Tibial nerve (tissue), 4 donors: ENCODE results near the gene PKLR. TPM values are rescaled to one million over a fixed set of nuclear protein-coding genes. Genes with fewer than 3 reads are reported as not detected.

Experiments
- DNase-seq, 2 donors: peaks; one replicate each; pipeline ENCODE4 v3.0.0-alpha.2; 2019; ENCODE audit warnings: low spot score in 2 of 2
- H3K27ac ChIP-seq, 4 donors: fragments of 200-600 bp; sonication (generic) in 3 of 4; one replicate each; pipeline ENCODE4 v1.5.1; 2017 to 2019; ENCODE audit warnings: mild to moderate bottlenecking in 1 of 4
- H3K27me3 ChIP-seq, 2 donors: fragments of 200-600 bp; sonication (generic) in 1 of 2; one replicate each; pipeline versions ENCODE4 v1.5.1 to v1.6.0; 2017 to 2019
- H3K36me3 ChIP-seq, 3 donors: fragments of 200-600 bp; sonication (generic); one replicate each; pipeline ENCODE4 v1.5.1; 2018 to 2019
- H3K4me1 ChIP-seq, 4 donors: fragments of 200-600 bp; sonication (generic) in 3 of 4; one replicate each; pipeline ENCODE4 v1.5.1; 2017 to 2019
- H3K4me3 ChIP-seq, 4 donors: fragments of 200-600 bp; sonication (generic) in 3 of 4; one replicate each; pipeline ENCODE4 v1.5.1; 2017 to 2019; ENCODE audit warnings: mild to moderate bottlenecking in 1 of 4, moderate library complexity in 1 of 4
- H3K9me3 ChIP-seq, 4 donors: fragments of 200-600 bp; sonication (generic) in 3 of 4; one replicate each; pipeline ENCODE4 v1.5.1; 2017 to 2019
- EP300 ChIP-seq, 2 donors: sonication (generic); formaldehyde crosslinking; IDR thresholded peaks; one replicate each; pipeline ENCODE4 v1.6.1; 2017; ENCODE audit warnings: antibody characterized with exemption in 2 of 2, mild to moderate bottlenecking in 1 of 2
- POLR2A ChIP-seq, 2 donors: fragments of 450-650 bp; IDR thresholded peaks; one replicate each; pipeline ENCODE4 v1.6.1; 2017; ENCODE audit warnings: antibody characterized with exemption in 2 of 2, mild to moderate bottlenecking in 2 of 2, moderate library complexity in 2 of 2
- WGBS, 2 donors: methylation state at CpG; one replicate each; pipeline ENCODE4 v1.1.5; 2018; 5-methylcytosine and 5-hydroxymethylcytosine counted together
- total RNA-seq, 4 donors: library from RNA; depleted of rRNA; stranded (reverse); fragments of >200 nt; gene quantifications; one replicate each; pipeline ENCODE4 v1.1.0, GENCODE V29; 2016
- TF ChIP-seq, protein P1 (sequence below), 5 experiments: fragments of 200-600 bp in 3 of 5; fragments of 450-650 bp in 2 of 5; sonication (generic) in 3 of 5; IDR thresholded peaks; one replicate each; pipeline ENCODE4 v1.5.1; 2016 to 2019; ENCODE audit warnings: antibody characterized with exemption in 5 of 5, mild to moderate bottlenecking in 3 of 5, moderate library complexity in 2 of 5

Gene PKLR
- total RNA-seq, 4 donors from 2014 or later: 0.20 to 0.66 (median 0.21) TPM; not detected in 1

DNA sequence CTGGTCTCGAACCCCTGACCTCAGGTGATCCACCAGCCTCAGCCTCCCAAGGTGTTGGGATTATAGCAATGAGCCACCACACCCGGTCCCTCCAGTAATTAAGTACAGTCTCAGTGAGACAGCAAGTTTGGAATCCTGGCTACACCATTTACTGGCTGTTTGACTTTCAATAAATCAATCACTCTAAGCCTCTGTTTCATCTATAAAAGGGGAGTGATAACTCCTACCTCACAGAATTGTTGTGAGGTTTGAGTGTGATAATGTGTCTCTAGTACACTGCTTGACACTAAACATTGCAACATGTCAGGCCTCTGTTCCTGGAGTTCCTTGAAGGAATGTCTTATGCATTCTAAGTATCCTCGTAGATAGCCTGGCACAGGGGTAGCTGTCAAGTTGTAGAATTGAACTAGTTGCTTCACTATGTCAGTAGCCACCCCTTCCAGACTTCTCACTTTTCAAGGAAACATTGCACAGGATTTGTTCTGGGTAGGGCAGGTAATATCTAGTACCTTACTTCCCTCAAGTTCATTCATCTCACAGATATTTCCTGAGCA, 58.4 kb downstream of the PKLR start:
- DNase-seq: no peak
- no peaks in the 10 kb centered on the region for H3K9me3 ChIP-seq
- WGBS, 2 donors: 71 to 85% methylated on average over 3 of the region's 3 CpGs
- peaks cover 0 to 31% (median 2%) of the 10 kb centered on the region in 3 donors for H3K36me3 ChIP-seq
- TF ChIP-seq, protein P1, sequence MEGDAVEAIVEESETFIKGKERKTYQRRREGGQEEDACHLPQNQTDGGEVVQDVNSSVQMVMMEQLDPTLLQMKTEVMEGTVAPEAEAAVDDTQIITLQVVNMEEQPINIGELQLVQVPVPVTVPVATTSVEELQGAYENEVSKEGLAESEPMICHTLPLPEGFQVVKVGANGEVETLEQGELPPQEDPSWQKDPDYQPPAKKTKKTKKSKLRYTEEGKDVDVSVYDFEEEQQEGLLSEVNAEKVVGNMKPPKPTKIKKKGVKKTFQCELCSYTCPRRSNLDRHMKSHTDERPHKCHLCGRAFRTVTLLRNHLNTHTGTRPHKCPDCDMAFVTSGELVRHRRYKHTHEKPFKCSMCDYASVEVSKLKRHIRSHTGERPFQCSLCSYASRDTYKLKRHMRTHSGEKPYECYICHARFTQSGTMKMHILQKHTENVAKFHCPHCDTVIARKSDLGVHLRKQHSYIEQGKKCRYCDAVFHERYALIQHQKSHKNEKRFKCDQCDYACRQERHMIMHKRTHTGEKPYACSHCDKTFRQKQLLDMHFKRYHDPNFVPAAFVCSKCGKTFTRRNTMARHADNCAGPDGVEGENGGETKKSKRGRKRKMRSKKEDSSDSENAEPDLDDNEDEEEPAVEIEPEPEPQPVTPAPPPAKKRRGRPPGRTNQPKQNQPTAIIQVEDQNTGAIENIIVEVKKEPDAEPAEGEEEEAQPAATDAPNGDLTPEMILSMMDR (IDR thresholded peaks at IDR 0.05): no peak
- TF ChIP-seq EP300 (IDR thresholded peaks at IDR 0.05) (no peak), POLR2A (IDR thresholded peaks at IDR 0.05) (no peak)
- peak overlapping the region; percentile 89 to 93 (median 90) for H3K27ac ChIP-seq
- peak overlapping the region in 3 of 4 donors; percentile 49 to 70 (median 49) for H3K4me3 ChIP-seq
- H3K27me3 ChIP-seq: no peaks in the 10 kb centered on the region
- H3K4me1 ChIP-seq: peaks cover 0 to 44% (median 18%) of the 10 kb centered on the region in 4 donors

DNA sequence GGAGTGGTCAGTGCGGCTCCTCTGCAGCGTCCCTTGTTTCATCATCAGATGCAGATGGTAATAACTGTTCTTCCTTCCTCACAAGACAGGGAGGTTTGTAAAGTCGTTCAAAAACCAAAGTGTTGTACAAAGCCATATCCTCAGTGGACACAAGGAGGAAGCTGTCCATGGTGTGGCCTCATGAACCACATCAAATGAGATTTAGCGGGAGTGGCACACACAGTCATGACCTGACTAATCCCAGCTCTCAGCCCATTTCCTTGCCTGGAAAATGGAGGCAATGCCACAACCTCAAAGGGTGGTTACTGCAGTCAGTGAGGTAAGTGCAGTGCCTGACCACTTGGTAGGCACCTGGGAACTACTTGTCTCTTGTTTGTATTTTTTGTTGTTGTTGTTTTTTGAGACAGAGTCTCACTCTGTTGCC, 59.4 kb downstream of the PKLR start:
- peaks cover 0 to 31% (median 4%) of the 10 kb centered on the region in 3 donors for H3K36me3 ChIP-seq
- TF ChIP-seq, protein P1 (IDR thresholded peaks at IDR 0.05): peak in 1 of 5 experiments; percentile 16
- TF ChIP-seq EP300 (IDR thresholded peaks at IDR 0.05) (no peak), POLR2A (IDR thresholded peaks at IDR 0.05) (no peak)

DNA sequence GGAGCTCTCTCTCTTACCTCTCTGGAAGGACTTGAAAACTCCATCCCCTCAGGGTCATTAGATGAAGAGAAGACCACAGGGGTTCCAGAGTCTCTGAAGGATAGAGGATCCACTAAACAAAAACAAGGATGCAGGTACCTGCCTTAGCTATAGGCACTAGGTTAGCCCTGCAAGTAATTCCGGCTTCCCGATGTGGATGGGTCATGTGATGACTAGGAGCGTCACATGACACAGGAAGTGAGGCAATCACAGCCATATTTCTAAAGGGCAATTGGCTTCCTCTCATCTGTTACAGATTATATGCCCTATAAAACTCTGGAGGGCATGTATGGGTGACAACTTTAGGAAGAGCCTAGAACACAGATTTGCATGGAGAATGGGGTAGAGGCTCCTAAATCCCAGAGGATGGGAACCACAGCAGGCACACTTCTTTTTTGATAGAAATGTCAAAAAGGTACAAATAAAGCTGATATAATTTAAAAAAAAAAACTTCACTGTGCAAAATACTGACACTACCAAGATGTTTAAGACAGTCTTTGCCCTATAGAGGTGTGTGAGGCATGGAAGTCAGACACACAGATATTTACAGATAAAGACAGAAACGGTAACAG, 60.1 kb downstream of the PKLR start:
- Histone ChIP-seq H3K27ac (peak overlapping the region in 3 of 4 donors; percentile 22 to 64 (median 32)), H3K4me1 (peaks cover 0 to 44% (median 18%) of the 10 kb centered on the region in 4 donors), H3K27me3 (no peaks in the 10 kb centered on the region), H3K9me3 (no peaks in the 10 kb centered on the region), H3K36me3 (peaks cover 0 to 34% (median 4%) of the 10 kb centered on the region in 3 donors), H3K4me3 (peak overlapping the region in 2 of 4 donors; percentile 37 to 49)
- WGBS, 2 donors: 14 to 18% methylated on average over 4 of the region's 4 CpGs
- peak; percentile 65 to 86 for DNase-seq
- TF ChIP-seq EP300 (IDR thresholded peaks at IDR 0.05): peak; percentile 49 to 77
- no peak for TF ChIP-seq POLR2A (IDR thresholded peaks at IDR 0.05)

More for the DNA sequence above, 59.4 kb downstream of the PKLR start:
- H3K27me3 ChIP-seq: no peaks in the 10 kb centered on the region
- H3K4me3 ChIP-seq: no peak overlapping the region
- H3K27ac ChIP-seq: peak overlapping the region in 2 of 4 donors; percentile 32 to 38
- peaks cover 0 to 44% (median 18%) of the 10 kb centered on the region in 4 donors for H3K4me1 ChIP-seq
- H3K9me3 ChIP-seq: no peaks in the 10 kb centered on the region
- DNase-seq: no peak
- 52 to 71% methylated on average over 4 of the region's 4 CpGs for WGBS, 2 donors

Other genes starting within 250 kb of the PKLR start
- gene EFNA4, start 237.7 kb downstream of the PKLR start, total RNA-seq: 1 to 10 TPM in 3 of 4 donors, under 1 TPM in 1; 0.87 to 4.2 (median 1.8) TPM
- 1 to 10 TPM in 2 of 4 donors, under 1 TPM in 1, not detected in 1; 0.63 to 1.2 (median 1.2) TPM for gene EFNA3, start 222.6 kb downstream of the PKLR start, total RNA-seq
- 10 to 100 TPM; 27.4 to 41.4 (median 34.0) TPM for gene EFNA1, start 173.6 kb downstream of the PKLR start, total RNA-seq
- 10 to 100 TPM in 3 of 4 donors, 1 to 10 TPM in 1; 5.7 to 33.9 (median 14.9) TPM for gene SLC50A1, start 165.6 kb downstream of the PKLR start, total RNA-seq
- gene DPM3, start 160.9 kb downstream of the PKLR start, total RNA-seq: 100 to 1,000 TPM in 2 of 4 donors, 10 to 100 TPM in 2; 74.7 to 115 (median 95.6) TPM
- gene KRTCAP2, start 128.1 kb downstream of the PKLR start, total RNA-seq: 100 to 1,000 TPM; 102 to 167 (median 146) TPM
- 10 to 100 TPM in 2 of 4 donors, 1 to 10 TPM in 2; 6.0 to 20.4 (median 12.7) TPM for gene TRIM46, start 127.6 kb downstream of the PKLR start, total RNA-seq
- gene THBS3, start 93.5 kb downstream of the PKLR start, total RNA-seq: 100 to 1,000 TPM in 1 of 4 donors, 10 to 100 TPM in 3; 33.9 to 119 (median 52.6) TPM
- gene MTX1, start 92.7 kb downstream of the PKLR start, total RNA-seq: 10 to 100 TPM; 30.1 to 50.7 (median 35.3) TPM
- gene ENTREP3, start 46.0 kb downstream of the PKLR start, total RNA-seq: 10 to 100 TPM; 22.7 to 42.0 (median 26.6) TPM
- gene SCAMP3, start 39.1 kb downstream of the PKLR start, total RNA-seq: 10 to 100 TPM; 54.5 to 91.1 (median 65.2) TPM
- gene CLK2, start 27.9 kb downstream of the PKLR start, total RNA-seq: 10 to 100 TPM; 41.0 to 70.6 (median 52.3) TPM
- gene HCN3, start 24.0 kb downstream of the PKLR start, total RNA-seq: 1 to 10 TPM; 1.7 to 2.7 (median 2.4) TPM
- gene FDPS, start 7.4 kb upstream of the PKLR start, total RNA-seq: 100 to 1,000 TPM in 3 of 4 donors, 10 to 100 TPM in 1; 88.2 to 143 (median 125) TPM
- 10 to 100 TPM; 22.2 to 36.0 (median 26.5) TPM for gene RUSC1, start 19.5 kb upstream of the PKLR start, total RNA-seq